Measurements from ENCODE around the gene AP5B1. TPM values are rescaled to one million over a fixed set of nuclear protein-coding genes. Genes with fewer than 3 reads are reported as not detected.
"Not testable (repeated sequence)": the region's sequence is repeated elsewhere in the genome, so short reads cannot be mapped to it uniquely, and the experiment has no call there.

The AP5B1 gene
- total RNA-seq, 6 donors from 2014 or later, result 24.8 to 66.0 (median 46.8) TPM

DNA sequence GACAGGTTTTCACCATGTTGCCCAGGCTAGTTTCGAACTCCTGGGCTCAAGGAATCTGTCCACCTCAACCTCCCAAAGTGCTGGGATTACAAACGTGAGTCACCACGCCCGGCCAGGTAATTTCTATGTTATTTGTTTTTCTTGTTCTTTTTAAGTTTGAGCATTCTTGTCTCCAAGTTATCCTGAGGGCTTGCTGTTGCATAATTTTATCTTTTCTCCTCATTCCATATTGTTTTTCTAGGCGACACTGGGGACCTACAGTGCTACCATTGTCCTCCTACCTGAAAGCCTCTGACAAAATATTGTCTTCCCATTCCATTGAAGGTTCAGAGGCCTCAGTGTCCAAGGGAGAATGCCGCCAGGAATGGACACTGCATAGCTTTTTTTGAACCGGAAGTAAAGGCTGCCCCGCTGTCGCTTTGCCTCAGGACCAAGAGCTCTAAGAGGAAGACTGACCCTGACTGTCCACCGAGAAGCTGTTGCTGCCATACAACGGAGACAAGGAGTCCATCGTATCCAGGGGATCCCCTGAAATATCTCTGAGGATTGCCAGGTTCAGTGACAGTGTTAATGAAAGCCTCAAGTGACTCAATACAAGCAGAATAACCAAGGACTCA, 9.7 kb downstream of the AP5B1 start:
- Histone ChIP-seq H3K4me3 (no peak overlapping the region), H3K36me3 (no peaks in the 10 kb centered on the region), H3K4me1 (peaks cover 22 to 33% (median 29%) of the 10 kb centered on the region in 4 donors), H3K27ac (no peak overlapping the region), H3K9me3 (no peaks in the 10 kb centered on the region), H3K27me3 (no peaks in the 10 kb centered on the region)
- WGBS, 2 donors, result 76 to 84% methylated on average over 11 to 12 of the region's 12 CpGs
- no peak for TF ChIP-seq POLR2A (IDR thresholded peaks at IDR 0.05)
- no peak for TF ChIP-seq CTCF (IDR thresholded peaks at IDR 0.05)
- TF ChIP-seq POLR2AphosphoS5 (IDR thresholded peaks at IDR 0.05), result no peak
- TF ChIP-seq EP300 (IDR thresholded peaks at IDR 0.05), result no peak
- ATAC-seq (ENCODE audit: low FRiP score in 2 of 2), result no peak
- no peak for DNase-seq

GRCh38 chr11:65767806-65768205, 13.0 kb downstream of the AP5B1 start:
- not testable (repeated sequence) for H3K36me3 ChIP-seq; H3K9me3 ChIP-seq; H3K4me3 ChIP-seq; DNase-seq; H3K27me3 ChIP-seq; ATAC-seq (ENCODE audit: low FRiP score in 2 of 2); H3K27ac ChIP-seq
- 70 to 73% methylated on average over 5 of the region's 5 CpGs for WGBS, 2 donors
- H3K4me1 ChIP-seq, result peaks cover 0 to 10% (median 5%) of the 10 kb centered on the region in 4 donors

DNA sequence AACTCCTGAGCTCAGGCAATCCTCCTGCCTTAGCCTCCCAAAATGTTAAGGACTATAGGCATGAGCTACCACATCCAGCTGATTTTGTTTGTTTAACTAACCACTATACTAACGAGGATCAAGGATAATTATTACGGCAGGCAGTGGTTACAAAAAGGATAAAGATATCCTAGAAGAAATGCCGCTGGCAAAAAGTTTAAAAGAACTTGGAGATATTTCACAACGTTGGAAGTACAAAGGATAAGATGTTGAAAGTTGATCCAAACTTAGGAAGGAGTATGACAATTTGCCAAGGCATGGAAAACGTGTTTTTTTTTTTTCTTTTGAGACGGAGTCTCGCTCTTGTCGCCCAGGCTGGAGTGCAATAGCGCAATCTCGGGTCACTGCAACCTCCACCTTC, 13.4 kb downstream of the AP5B1 start:
- peaks cover 0 to 10% (median 5%) of the 10 kb centered on the region in 4 donors for H3K4me1 ChIP-seq
- no peaks in the 10 kb centered on the region for H3K27me3 ChIP-seq
- H3K9me3 ChIP-seq, result no peaks in the 10 kb centered on the region
- no peak for ATAC-seq (ENCODE audit: low FRiP score in 2 of 2)
- H3K27ac ChIP-seq, result no peak overlapping the region
- H3K4me3 ChIP-seq, result no peak overlapping the region
- no peak for TF ChIP-seq EP300 (IDR thresholded peaks at IDR 0.05)
- no peak for TF ChIP-seq CTCF (IDR thresholded peaks at IDR 0.05)
- WGBS, 2 donors, result 61 to 66% methylated on average over 10 of the region's 10 CpGs
- H3K36me3 ChIP-seq, result no peaks in the 10 kb centered on the region
- DNase-seq, result no peak

DNA sequence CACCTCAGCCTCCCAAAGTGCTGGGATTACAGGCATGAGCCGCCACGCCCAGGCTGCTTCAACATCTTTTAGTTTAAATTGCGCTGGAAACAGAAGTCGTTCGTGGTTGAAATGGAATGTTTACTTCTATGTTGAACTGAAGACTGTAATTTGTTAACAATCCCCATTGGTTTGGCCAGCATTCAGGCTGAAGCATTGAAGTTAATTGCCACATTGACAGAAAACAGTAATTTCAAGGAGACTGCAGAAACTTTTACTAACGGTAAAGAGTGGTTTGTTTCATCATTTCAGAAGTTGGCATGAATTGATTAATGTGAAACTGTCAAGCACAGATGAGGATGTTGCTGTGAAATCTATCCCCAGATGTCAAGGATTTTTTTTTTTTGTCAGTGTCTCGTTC, 14.2 kb downstream of the AP5B1 start:
- Histone ChIP-seq H3K4me3 (no peak overlapping the region), H3K36me3 (no peaks in the 10 kb centered on the region), H3K27ac (no peak overlapping the region), H3K9me3 (no peaks in the 10 kb centered on the region), H3K27me3 (no peaks in the 10 kb centered on the region), H3K4me1 (peaks cover 0 to 10% (median 5%) of the 10 kb centered on the region in 4 donors)
- no peak for TF ChIP-seq POLR2A (IDR thresholded peaks at IDR 0.05)
- no peak for TF ChIP-seq POLR2AphosphoS5 (IDR thresholded peaks at IDR 0.05)
- TF ChIP-seq CTCF (IDR thresholded peaks at IDR 0.05), result no peak
- no peak for TF ChIP-seq EP300 (IDR thresholded peaks at IDR 0.05)
- no peak for ATAC-seq (ENCODE audit: low FRiP score in 2 of 2)
- DNase-seq, result no peak
- 32 to 35% methylated on average over 7 of the region's 7 CpGs for WGBS, 2 donors

DNA sequence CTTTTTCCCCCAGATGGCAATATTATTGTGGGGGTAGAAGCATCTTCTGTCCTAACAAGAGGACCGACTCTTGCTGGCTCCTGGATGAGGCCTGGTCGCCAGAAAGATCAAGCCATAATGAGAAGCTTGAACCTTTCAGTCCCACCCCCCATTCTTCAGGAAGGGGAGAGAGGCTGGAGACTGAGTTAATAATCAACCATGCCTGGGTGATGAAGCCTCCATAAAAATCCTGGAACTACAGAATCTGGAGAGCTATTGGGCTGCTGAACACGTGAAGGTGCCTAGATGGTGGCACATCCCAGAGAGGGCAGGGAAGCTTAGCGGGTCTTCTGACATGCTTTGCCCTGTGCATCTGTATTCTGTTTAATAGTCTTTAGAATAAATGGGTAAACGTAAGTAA, 16.3 kb downstream of the AP5B1 start:
- Histone ChIP-seq H3K27me3 (no peaks in the 10 kb centered on the region), H3K27ac (no peak overlapping the region), H3K36me3 (no peaks in the 10 kb centered on the region), H3K4me3 (no peak overlapping the region), H3K9me3 (no peaks in the 10 kb centered on the region), H3K4me1 (peaks cover 0 to 3% (median under 1%) of the 10 kb centered on the region in 4 donors)
- 70 to 87% methylated on average over 5 of the region's 5 CpGs for WGBS, 2 donors
- TF ChIP-seq POLR2A (IDR thresholded peaks at IDR 0.05), result no peak
- ATAC-seq (ENCODE audit: low FRiP score in 2 of 2) (no peak), DNase-seq (no peak)

GRCh38 chr11:65762816-65763215, 18.0 kb downstream of the AP5B1 start:
- H3K4me1 ChIP-seq; H3K27me3 ChIP-seq; H3K9me3 ChIP-seq; H3K4me3 ChIP-seq; H3K27ac ChIP-seq; H3K36me3 ChIP-seq; ATAC-seq (ENCODE audit: low FRiP score in 2 of 2): not testable (repeated sequence)
- WGBS, 2 donors, result 90% methylated on average over 9 of the region's 29 CpGs; no CpG with 5 or more reads in 1 of the 2 donors
- DNase-seq, result peak in 1 of 2 donors; percentile 55

DNA sequence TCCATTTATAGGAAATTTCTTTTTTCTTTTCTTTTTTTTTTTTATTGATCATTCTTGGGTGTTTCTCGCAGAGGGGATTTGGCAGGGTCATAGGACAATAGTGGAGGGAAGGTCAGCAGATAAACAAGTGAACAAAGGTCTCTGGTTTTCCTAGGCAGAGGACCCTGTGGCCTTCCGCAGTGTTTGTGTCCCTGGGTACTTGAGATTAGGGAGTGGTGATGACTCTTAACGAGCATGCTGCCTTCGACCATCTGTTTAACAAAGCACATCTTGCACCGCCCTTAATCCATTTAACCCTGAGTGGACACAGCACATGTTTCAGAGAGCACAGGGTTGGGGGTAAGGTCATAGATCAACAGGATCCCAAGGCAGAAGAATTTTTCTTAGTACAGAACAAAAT, 18.6 kb downstream of the AP5B1 start:
- H3K27me3 ChIP-seq, result not testable (repeated sequence)

More for the DNA sequence above, 18.6 kb downstream of the AP5B1 start:
- 61 to 68% methylated on average over 5 of the region's 5 CpGs for WGBS, 2 donors
- DNase-seq; H3K4me1 ChIP-seq; H3K27ac ChIP-seq; ATAC-seq (ENCODE audit: low FRiP score in 2 of 2); H3K36me3 ChIP-seq; H3K9me3 ChIP-seq; H3K4me3 ChIP-seq: not testable (repeated sequence)
